Measurements from ENCODE around the gene CCND2. TPM values are rescaled to one million over a fixed set of nuclear protein-coding genes. Genes with fewer than 3 reads are reported as not detected.

The CCND2 gene
- polyA plus RNA-seq, 3 donors = 3.6 to 6.8 (median 3.9) TPM

- TF ChIP-seq, protein P1, sequence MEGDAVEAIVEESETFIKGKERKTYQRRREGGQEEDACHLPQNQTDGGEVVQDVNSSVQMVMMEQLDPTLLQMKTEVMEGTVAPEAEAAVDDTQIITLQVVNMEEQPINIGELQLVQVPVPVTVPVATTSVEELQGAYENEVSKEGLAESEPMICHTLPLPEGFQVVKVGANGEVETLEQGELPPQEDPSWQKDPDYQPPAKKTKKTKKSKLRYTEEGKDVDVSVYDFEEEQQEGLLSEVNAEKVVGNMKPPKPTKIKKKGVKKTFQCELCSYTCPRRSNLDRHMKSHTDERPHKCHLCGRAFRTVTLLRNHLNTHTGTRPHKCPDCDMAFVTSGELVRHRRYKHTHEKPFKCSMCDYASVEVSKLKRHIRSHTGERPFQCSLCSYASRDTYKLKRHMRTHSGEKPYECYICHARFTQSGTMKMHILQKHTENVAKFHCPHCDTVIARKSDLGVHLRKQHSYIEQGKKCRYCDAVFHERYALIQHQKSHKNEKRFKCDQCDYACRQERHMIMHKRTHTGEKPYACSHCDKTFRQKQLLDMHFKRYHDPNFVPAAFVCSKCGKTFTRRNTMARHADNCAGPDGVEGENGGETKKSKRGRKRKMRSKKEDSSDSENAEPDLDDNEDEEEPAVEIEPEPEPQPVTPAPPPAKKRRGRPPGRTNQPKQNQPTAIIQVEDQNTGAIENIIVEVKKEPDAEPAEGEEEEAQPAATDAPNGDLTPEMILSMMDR (IDR thresholded peaks at IDR 0.05) = no peak
- no peak overlapping the region for H3K4me3 ChIP-seq (replicated peaks in 1 of 3; ENCODE audit: low read depth in 2 of 3, low read length in 3 of 3)
- H3K27ac ChIP-seq (ENCODE audit: low read depth in 1 of 2, low read length in 2 of 2) = no peak overlapping the region
- H2AFZ ChIP-seq (ENCODE audit: insufficient read depth, low read depth, low read length, poor library complexity, severe bottlenecking) = no peak overlapping the region
- intact Hi-C loops (cut with micrococcal nuclease) = no loop called here
- H3K79me2 ChIP-seq (ENCODE audit: insufficient read depth, low read length) = peaks cover 10% of the 10 kb centered on the region
- Mint-ChIP-seq H3K4me1 (peaks cover 52% of the 10 kb centered on the region), H3K27me3 (ENCODE audit: low read depth in 3 of 3) (peaks cover 0 to 4% (median 0%) of the 10 kb centered on the region in 3 donors), H3K36me3 (peaks cover 65 to 76% of the 10 kb centered on the region in 2 donors), H3K4me3 (no peak overlapping the region), H3K27ac (no peak overlapping the region), H3K9me3 (no peaks in the 10 kb centered on the region)
- peaks cover 27 to 47% of the 10 kb centered on the region in 2 donors for H3K36me3 ChIP-seq (replicated peaks in 1 of 2; ENCODE audit: control insufficient read depth in 1 of 2, insufficient read depth in 2 of 2, low read length in 2 of 2)
- DNase-seq = no peak
- WGBS (ENCODE audit: insufficient coverage) = 100% methylated on average over 1 of the region's 12 CpGs
- no peaks in the 10 kb centered on the region for H3K27me3 ChIP-seq (ENCODE audit: control insufficient read depth in 2 of 2, insufficient read depth in 2 of 2, low read length in 2 of 2)
- H3K4me2 ChIP-seq (replicated peaks; ENCODE audit: extremely low read depth, low read length, poor library complexity, severe bottlenecking) = no peak overlapping the region
- no peaks in the 10 kb centered on the region for H3K9me3 ChIP-seq (replicated peaks in 1 of 2; ENCODE audit: control insufficient read depth in 1 of 2, insufficient read depth in 1 of 2, low read length in 2 of 2)
- peaks cover 43 to 51% of the 10 kb centered on the region in 2 donors for H3K4me1 ChIP-seq (ENCODE audit: control insufficient read depth in 1 of 2, insufficient read depth in 2 of 2, low read length in 2 of 2)
- H4K20me1 ChIP-seq (ENCODE audit: insufficient read depth, low read length) = no peaks in the 10 kb centered on the region
- H3K9ac ChIP-seq (ENCODE audit: insufficient read depth, low read length, poor library complexity, severe bottlenecking) = no peak overlapping the region
Measured at GRCh38 chr12:4282892-4283511, 9.4 kb downstream of the CCND2 start.

GRCh38 chr12:4283512-4284255 is 10.1 kb downstream of the CCND2 start:
- Histone ChIP-seq H3K36me3 (replicated peaks in 1 of 2; ENCODE audit: control insufficient read depth in 1 of 2, insufficient read depth in 2 of 2, low read length in 2 of 2) (peaks cover 27 to 47% of the 10 kb centered on the region in 2 donors), H4K20me1 (ENCODE audit: insufficient read depth, low read length) (no peaks in the 10 kb centered on the region), H3K4me3 (replicated peaks in 1 of 3; ENCODE audit: low read depth in 2 of 3, low read length in 3 of 3) (no peak overlapping the region), H3K9ac (ENCODE audit: insufficient read depth, low read length, poor library complexity, severe bottlenecking) (no peak overlapping the region), H3K4me1 (ENCODE audit: control insufficient read depth in 1 of 2, insufficient read depth in 2 of 2, low read length in 2 of 2) (peaks cover 43 to 51% of the 10 kb centered on the region in 2 donors), H3K9me3 (replicated peaks in 1 of 2; ENCODE audit: control insufficient read depth in 1 of 2, insufficient read depth in 1 of 2, low read length in 2 of 2) (no peaks in the 10 kb centered on the region), H3K27me3 (ENCODE audit: control insufficient read depth in 2 of 2, insufficient read depth in 2 of 2, low read length in 2 of 2) (no peaks in the 10 kb centered on the region), H2AFZ (ENCODE audit: insufficient read depth, low read depth, low read length, poor library complexity, severe bottlenecking) (no peak overlapping the region), H3K4me2 (replicated peaks; ENCODE audit: extremely low read depth, low read length, poor library complexity, severe bottlenecking) (no peak overlapping the region), H3K79me2 (ENCODE audit: insufficient read depth, low read length) (peaks cover 14% of the 10 kb centered on the region), H3K27ac (ENCODE audit: low read depth in 1 of 2, low read length in 2 of 2) (no peak overlapping the region)
- peaks cover 52% of the 10 kb centered on the region for H3K4me1 Mint-ChIP-seq
- peaks cover 65 to 82% of the 10 kb centered on the region in 2 donors for H3K36me3 Mint-ChIP-seq
- no peak for DNase-seq
- peaks cover 0 to 2% (median 0%) of the 10 kb centered on the region in 7 donors for H3K9me3 Mint-ChIP-seq
- H3K27ac Mint-ChIP-seq = peak overlapping the region in 1 of 7 donors; percentile 73
- WGBS (ENCODE audit: insufficient coverage) = 89% methylated on average over 1 of the region's 12 CpGs
- TF ChIP-seq, protein P1 (IDR thresholded peaks at IDR 0.05) = no peak
- intact Hi-C loops (cut with micrococcal nuclease) = no loop called here
- H3K27me3 Mint-ChIP-seq (ENCODE audit: low read depth in 3 of 3) = peaks cover 0 to 4% (median 2%) of the 10 kb centered on the region in 3 donors
- no peak overlapping the region for H3K4me3 Mint-ChIP-seq
